Psoas muscle (tissue), 8 donors: ENCODE data around the gene DDX24. TPM values are rescaled to one million over a fixed set of nuclear protein-coding genes. Genes with fewer than 3 reads are reported as not detected.

ENCODE experiments used
- ATAC-seq, 4 donors: fragments of 200-7000 bp; cut with Tn5 transposase; one replicate each; pipeline ENCODE4 v1.9.1; 2020; ENCODE audit warnings: moderate library complexity in 3 of 4, mild to moderate bottlenecking in 2 of 4
- DNase-seq, 2 donors: peaks; one replicate each; pipeline ENCODE4 v3.0.0-alpha.2; 2020
- H3K27ac ChIP-seq: fragments of 200-600 bp; one replicate; pipeline ENCODE4 v1.8.0; 2022
- H3K27me3 ChIP-seq, 3 donors: fragments of 200-600 bp in 1 of 3; one replicate each; pipeline versions ENCODE4 v1.6.1 to v1.8.0; 2013 to 2022; ENCODE audit warnings: low read length in 2 of 3, mild to moderate bottlenecking in 2 of 3, moderate library complexity in 1 of 3; ENCODE audit not compliant: insufficient read depth in 3 of 3
- H3K36me3 ChIP-seq, 2 donors: fragments of 200-600 bp in 1 of 2; one replicate each; pipeline versions ENCODE4 v1.6.1 to v1.8.0; 2013 to 2022; ENCODE audit warnings: low read depth in 1 of 2, mild to moderate bottlenecking in 1 of 2, moderate library complexity in 1 of 2; ENCODE audit not compliant: insufficient read depth in 1 of 2
- H3K4me1 ChIP-seq: fragments of 200-600 bp; one replicate; pipeline ENCODE4 v1.8.0; 2022
- H3K4me3 ChIP-seq: fragments of 200-600 bp; one replicate; pipeline ENCODE4 v1.8.0; 2022; ENCODE audit warnings: mild to moderate bottlenecking
- H3K9me3 ChIP-seq: fragments of 200-600 bp; one replicate; pipeline ENCODE4 v1.8.0; 2022
- WGBS, 3 donors: extraction: QIAGEN DNeasy Blood & Tissue Kit; methylation state at CpG; one replicate each; pipeline versions ENCODE4 v1.1.6 to v1.1.7; 2013; 5-methylcytosine and 5-hydroxymethylcytosine counted together
- intact Hi-C, 2 donors: fragments of 100-400 bp; cut with DNase I; formaldehyde crosslinking; loops; one replicate each; pipeline versions ENCODE4 v1.11.0 to v1.14.2; 2022
- polyA plus RNA-seq, 3 donors: library from polyadenylated mRNA; stranded (reverse); fragments of 200-250 nt; gene quantifications; one replicate each; pipeline ENCODE4 v1.2.3, GENCODE V29; 2013
- total RNA-seq, 4 donors: library from RNA; stranded (reverse); fragmentation: NEBNext Ultra II Directional in 2 of 4; extraction: Animal tissue kit (Norgen Biotek cat#: 25700) in 2 of 4; gene quantifications; one replicate each; pipeline versions ENCODE4 v1.2.1 to v1.2.4, GENCODE V29; 2021 to 2023
- TF ChIP-seq, protein P1 (sequence below): fragments of 200-600 bp; IDR thresholded peaks from one replicate; pipeline ENCODE4 v1.8.0; 2022; ENCODE audit warnings: antibody characterized with exemption
- donor health status: healthy with polysubstance abuse.
- donor health status: DM: no; HTN: no; CAD: no; lungs with moderate emphysema.
- donor health status: Bipolar disorder and iron deficiency.
- donor health status: healthy.
- donor health status: DM: yes; HTN: yes; CAD: no.
- donor health status: DM: no; HTN: no; CAD: no.
- donor health status: DM: no; HTN: no; CAD: no.
- donor health status: DM: yes; HTN: yes; CAD: no.

Gene DDX24
- total and polyA plus RNA-seq, 7 donors: 66.5 to 190 (median 145) TPM

- DNase-seq (no peak), ATAC-seq (peak; percentile 48 to 60 (median 54))
- TF ChIP-seq, protein P1, sequence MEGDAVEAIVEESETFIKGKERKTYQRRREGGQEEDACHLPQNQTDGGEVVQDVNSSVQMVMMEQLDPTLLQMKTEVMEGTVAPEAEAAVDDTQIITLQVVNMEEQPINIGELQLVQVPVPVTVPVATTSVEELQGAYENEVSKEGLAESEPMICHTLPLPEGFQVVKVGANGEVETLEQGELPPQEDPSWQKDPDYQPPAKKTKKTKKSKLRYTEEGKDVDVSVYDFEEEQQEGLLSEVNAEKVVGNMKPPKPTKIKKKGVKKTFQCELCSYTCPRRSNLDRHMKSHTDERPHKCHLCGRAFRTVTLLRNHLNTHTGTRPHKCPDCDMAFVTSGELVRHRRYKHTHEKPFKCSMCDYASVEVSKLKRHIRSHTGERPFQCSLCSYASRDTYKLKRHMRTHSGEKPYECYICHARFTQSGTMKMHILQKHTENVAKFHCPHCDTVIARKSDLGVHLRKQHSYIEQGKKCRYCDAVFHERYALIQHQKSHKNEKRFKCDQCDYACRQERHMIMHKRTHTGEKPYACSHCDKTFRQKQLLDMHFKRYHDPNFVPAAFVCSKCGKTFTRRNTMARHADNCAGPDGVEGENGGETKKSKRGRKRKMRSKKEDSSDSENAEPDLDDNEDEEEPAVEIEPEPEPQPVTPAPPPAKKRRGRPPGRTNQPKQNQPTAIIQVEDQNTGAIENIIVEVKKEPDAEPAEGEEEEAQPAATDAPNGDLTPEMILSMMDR: no peak
- H3K4me1 ChIP-seq: peaks cover 35% of the 10 kb centered on the region
- no peaks in the 10 kb centered on the region for H3K9me3 ChIP-seq
- no peak overlapping the region for H3K4me3 ChIP-seq
- H3K36me3 ChIP-seq: peaks cover 14 to 96% of the 10 kb centered on the region in 2 donors
- H3K27me3 ChIP-seq: no peaks in the 10 kb centered on the region
- peak overlapping the region; percentile 51 for H3K27ac ChIP-seq
- intact Hi-C loops: no loop called here
- whole genome bisulfite sequencing, 3 donors: 66 to 90% (median 74%) methylated on average over 4 of the region's 4 CpGs
Measured at GRCh38 chr14:94052662-94053061, 28.3 kb downstream of the DDX24 start.

GRCh38 chr14:94052199-94052598, 28.8 kb downstream of the DDX24 start:
- peaks cover 14 to 96% of the 10 kb centered on the region in 2 donors for H3K36me3 ChIP-seq
- intact Hi-C loops: no loop called here
- H3K4me1 ChIP-seq: peaks cover 32% of the 10 kb centered on the region
- ATAC-seq: peak in 1 of 4 donors; percentile 5
- no peak for DNase-seq
- no peak overlapping the region for H3K4me3 ChIP-seq
- no peaks in the 10 kb centered on the region for H3K9me3 ChIP-seq
- H3K27ac ChIP-seq: peak overlapping the region; percentile 51
- WGBS, 3 donors: 60 to 97% (median 86%) methylated on average over 1 of the region's 1 CpG
- TF ChIP-seq, protein P1: no peak
- H3K27me3 ChIP-seq: no peaks in the 10 kb centered on the region

DNA sequence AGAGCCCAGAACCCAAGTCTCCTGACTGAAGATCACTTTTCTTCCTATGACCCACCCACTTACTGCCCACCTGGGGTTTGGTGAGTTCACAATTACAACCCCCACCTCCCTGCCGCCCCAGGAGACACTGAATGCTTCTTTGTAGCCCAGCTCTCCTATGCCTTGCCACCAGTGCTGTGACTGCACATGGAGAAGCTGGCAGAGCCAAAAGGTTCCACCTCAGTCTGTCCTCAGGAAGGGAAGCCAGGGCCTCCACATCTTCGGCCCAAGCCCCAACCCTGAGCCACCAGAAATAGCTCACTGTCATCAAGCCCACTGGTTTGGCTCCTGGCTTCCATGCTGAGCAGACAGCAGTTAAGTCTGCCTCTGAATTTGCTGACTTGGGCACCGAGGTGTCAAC, 29.2 kb downstream of the DDX24 start:
- TF ChIP-seq, protein P1: no peak
- 41 to 71% (median 42%) methylated on average over 3 of the region's 3 CpGs for WGBS, 3 donors
- Histone ChIP-seq H3K4me1 (peaks cover 28% of the 10 kb centered on the region), H3K27me3 (no peaks in the 10 kb centered on the region), H3K4me3 (no peak overlapping the region), H3K27ac (peak overlapping the region; percentile 51), H3K9me3 (no peaks in the 10 kb centered on the region), H3K36me3 (peaks cover 13 to 96% of the 10 kb centered on the region in 2 donors)
- ATAC-seq (peak; percentile 66 to 80 (median 75)), DNase-seq (no peak)
- intact Hi-C loops: no loop called here

GRCh38 chr14:94051115-94051514, 29.9 kb downstream of the DDX24 start:
- TF ChIP-seq, protein P1: peak; percentile 22
- no peaks in the 10 kb centered on the region for H3K9me3 ChIP-seq
- H3K27me3 ChIP-seq: no peaks in the 10 kb centered on the region
- intact Hi-C loops: no loop called here
- WGBS, 3 donors: 55 to 68% (median 58%) methylated on average over 9 of the region's 9 CpGs
- DNase-seq (no peak), ATAC-seq (peak in 1 of 4 donors; percentile 48)
- no peak overlapping the region for H3K27ac ChIP-seq
- peaks cover 9 to 96% of the 10 kb centered on the region in 2 donors for H3K36me3 ChIP-seq
- H3K4me3 ChIP-seq: no peak overlapping the region
- H3K4me1 ChIP-seq: peaks cover 26% of the 10 kb centered on the region

- Histone ChIP-seq H3K27me3 (no peaks in the 10 kb centered on the region), H3K4me3 (no peak overlapping the region), H3K27ac (no peak overlapping the region), H3K36me3 (peaks cover 8 to 96% of the 10 kb centered on the region in 2 donors), H3K9me3 (no peaks in the 10 kb centered on the region), H3K4me1 (peaks cover 26% of the 10 kb centered on the region)
- TF ChIP-seq, protein P1: no peak
- intact Hi-C loops: no loop called here
- peak; percentile 47 to 79 for DNase-seq
- ATAC-seq: peak in 3 of 4 donors; percentile 42 to 77 (median 77)
- WGBS, 3 donors: 74 to 89% (median 76%) methylated on average over 6 of the region's 6 CpGs
Measured at GRCh38 chr14:94050231-94050880, 30.6 kb downstream of the DDX24 start.
